NB4 (cell line): ENCODE results near the gene SMYD1.

ENCODE experiments used
- DNase-seq: peaks from one replicate; pipeline ENCODE4 v3.0.0; 2010; ENCODE audit warnings: low read depth
- H3K4me3 ChIP-seq: one replicate; pipeline ENCODE4 v1.5.1; 2011; ENCODE audit warnings: mild to moderate bottlenecking, low read depth, low read length, moderate library complexity
- CTCF ChIP-seq: IDR thresholded peaks from one replicate; pipeline ENCODE4 v1.5.1; 2012; ENCODE audit warnings: low read depth, low read length
- MAX ChIP-seq: IDR thresholded peaks from 2 replicates; pipeline ENCODE4 v1.6.1; 2011; ENCODE audit warnings: low read depth, low read length
- MYC ChIP-seq: IDR thresholded peaks from 2 replicates; pipeline ENCODE4 v1.6.1; 2011; ENCODE audit warnings: low read depth, low read length
- POLR2A ChIP-seq: IDR thresholded peaks from 2 replicates; pipeline ENCODE4 v1.6.1; 2011; ENCODE audit warnings: mild to moderate bottlenecking; ENCODE audit not compliant: insufficient read length; ENCODE audit errors: extremely low read depth

Gene SMYD1

GRCh38 chr2:88126772-88127637 lies 59.4 kb downstream of the SMYD1 start:
- H3K4me3 ChIP-seq, result no peak overlapping the region
- DNase-seq, result no peak
- TF ChIP-seq POLR2A, result no peak
- TF ChIP-seq CTCF, result no peak
- no peak for TF ChIP-seq MAX
- TF ChIP-seq MYC, result no peak

DNA sequence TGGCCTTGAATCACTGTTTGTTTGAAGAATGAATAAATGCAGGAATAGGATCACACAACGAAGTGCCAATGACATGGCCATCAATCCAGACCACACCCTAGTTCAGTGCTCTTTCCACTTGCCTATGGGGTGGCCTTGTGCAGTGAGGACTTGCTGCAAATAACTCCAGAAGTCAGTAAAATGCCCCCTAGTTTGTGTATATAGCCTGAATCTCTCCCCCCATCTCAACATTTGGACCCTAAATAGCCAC lies 59.9 kb downstream of the SMYD1 start:
- TF ChIP-seq POLR2A (no peak), MYC (no peak), MAX (no peak), CTCF (no peak)
- no peak overlapping the region for H3K4me3 ChIP-seq
- no peak for DNase-seq

DNA sequence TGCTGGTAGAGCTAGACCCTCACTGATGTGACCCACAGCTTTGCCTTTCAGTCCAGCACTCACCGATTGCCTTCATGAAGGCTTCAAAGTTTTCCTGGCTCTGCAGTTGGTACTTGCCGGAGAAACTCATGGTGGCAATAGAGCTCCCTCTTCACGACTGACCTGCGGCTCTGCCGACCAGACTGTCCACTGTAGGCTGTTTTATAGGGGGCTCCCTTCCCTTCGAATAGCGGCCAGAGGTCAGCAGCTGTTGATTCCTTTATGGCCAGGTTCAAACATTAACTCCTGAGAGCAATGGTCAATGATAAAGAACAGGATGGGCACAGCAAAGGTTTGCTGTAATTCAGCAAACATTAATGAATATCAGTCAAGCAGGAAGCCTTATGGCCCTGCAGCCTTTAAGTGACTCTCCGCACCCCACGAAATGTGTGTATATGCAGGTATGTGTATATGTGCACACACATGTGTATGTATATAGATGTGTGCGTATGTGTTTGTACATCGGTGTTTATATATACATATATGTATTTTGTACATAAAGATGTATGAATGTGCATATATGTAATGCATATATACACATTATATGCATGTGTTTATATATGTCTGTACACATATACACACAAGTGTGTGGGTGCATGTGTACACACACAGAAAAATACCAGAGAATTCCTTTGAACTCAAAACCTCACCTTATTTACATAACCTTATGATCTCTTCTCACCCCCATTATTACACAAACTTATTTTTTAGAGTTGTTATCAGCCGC lies 60.4 kb downstream of the SMYD1 start, which contains the start of gene FABP1:
Gene FABP1, minus strand, starts transcription at position 175 of the 766 bp plus-strand sequence. Its CDS starts 45 bp downstream, at position 130.
- no peak within 1 kb of the TSS for H3K4me3 ChIP-seq
- DNase-seq, result no peak
- no peak for TF ChIP-seq MAX
- TF ChIP-seq POLR2A, result no peak
- TF ChIP-seq MYC, result no peak
- no peak for TF ChIP-seq CTCF

DNA sequence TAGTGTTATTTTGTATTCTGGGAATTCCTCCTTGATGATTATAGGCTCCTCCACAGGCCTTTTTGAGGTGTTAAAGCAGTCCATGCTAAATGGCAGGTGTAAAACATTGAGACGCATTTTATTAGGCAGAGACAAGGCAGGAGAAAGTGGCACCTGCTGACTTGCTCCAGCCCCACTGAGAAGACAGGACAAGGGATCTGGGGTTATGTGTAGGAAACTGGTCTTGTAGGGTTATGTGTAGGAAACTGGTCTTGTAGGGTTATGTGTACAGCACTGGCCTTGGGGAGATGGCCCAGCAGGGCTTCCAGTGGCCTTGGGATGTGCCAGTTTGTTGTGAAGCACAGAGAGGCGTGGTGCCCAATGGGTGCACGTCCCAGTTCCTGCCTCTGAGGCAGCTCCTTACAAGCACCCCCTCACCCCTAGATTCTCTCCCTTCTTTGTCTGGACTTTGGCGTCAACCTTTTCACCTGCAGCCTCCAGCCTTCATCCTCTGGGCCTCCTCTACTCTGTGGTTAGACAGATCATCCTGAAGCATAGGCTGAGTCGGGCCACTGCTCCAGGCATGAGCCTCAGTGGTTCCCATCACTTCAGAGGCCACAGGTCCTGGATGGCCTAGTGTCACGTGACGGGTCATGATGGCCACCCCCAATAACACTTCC lies 61.2 kb downstream of the SMYD1 start:
- no peak for TF ChIP-seq CTCF
- TF ChIP-seq MAX, result no peak
- TF ChIP-seq POLR2A, result no peak
- TF ChIP-seq MYC, result no peak
- no peak for DNase-seq
- H3K4me3 ChIP-seq, result no peak overlapping the region

GRCh38 chr2:88129313-88129959 lies 61.8 kb downstream of the SMYD1 start:
- TF ChIP-seq MYC (no peak), MAX (no peak), POLR2A (no peak), CTCF (no peak)
- no peak overlapping the region for H3K4me3 ChIP-seq
- DNase-seq, result no peak
